Measurements from ENCODE around the gene AP3B1.
"Not testable (repeated sequence)": the region's sequence is repeated elsewhere in the genome, so short reads cannot be mapped to it uniquely, and the experiment has no call there.

Gene AP3B1

GRCh38 chr5:78243091-78243490 is 51.4 kb downstream of the AP3B1 start:
- DNase-seq, result no peak

GRCh38 chr5:78242001-78242400 is 52.5 kb downstream of the AP3B1 start:
- DNase-seq, result no peak

- no peak for DNase-seq
Observed at GRCh38 chr5:78237911-78238310, 56.6 kb downstream of the AP3B1 start.

GRCh38 chr5:78236046-78236445 is 58.5 kb downstream of the AP3B1 start:
- no peak for DNase-seq

GRCh38 chr5:78235289-78235688 is 59.2 kb downstream of the AP3B1 start:
- no peak for DNase-seq

GRCh38 chr5:78234804-78235203 is 59.7 kb downstream of the AP3B1 start:
- no peak for DNase-seq

GRCh38 chr5:78232163-78232562 is 62.3 kb downstream of the AP3B1 start:
- no peak for DNase-seq

- no peak for DNase-seq
Observed at GRCh38 chr5:78224358-78224757, 70.1 kb downstream of the AP3B1 start.

- DNase-seq, result no peak
Observed at GRCh38 chr5:78221964-78222451, 72.5 kb downstream of the AP3B1 start.

GRCh38 chr5:78221467-78221866 is 73.0 kb downstream of the AP3B1 start:
- DNase-seq, result no peak

GRCh38 chr5:78215972-78216371 is 78.5 kb downstream of the AP3B1 start:
- DNase-seq, result no peak

GRCh38 chr5:78215565-78215964 is 78.9 kb downstream of the AP3B1 start:
- DNase-seq, result no peak

GRCh38 chr5:78213799-78214198 is 80.7 kb downstream of the AP3B1 start:
- no peak for DNase-seq

- DNase-seq, result no peak
Observed at GRCh38 chr5:78211052-78211451, 83.4 kb downstream of the AP3B1 start.

GRCh38 chr5:78204241-78204640 is 90.3 kb downstream of the AP3B1 start:
- no peak for DNase-seq

GRCh38 chr5:78203815-78204214 is 90.7 kb downstream of the AP3B1 start:
- no peak for DNase-seq

GRCh38 chr5:78190402-78190801 is 104.1 kb downstream of the AP3B1 start:
- DNase-seq, result no peak

- not testable (repeated sequence) for DNase-seq
Observed at GRCh38 chr5:78188681-78189080, 105.8 kb downstream of the AP3B1 start.

GRCh38 chr5:78187172-78187571 is 107.3 kb downstream of the AP3B1 start:
- no peak for DNase-seq

- DNase-seq, result no peak
Observed at GRCh38 chr5:78182838-78183237, 111.7 kb downstream of the AP3B1 start.

GRCh38 chr5:78178356-78178755 is 116.1 kb downstream of the AP3B1 start:
- DNase-seq, result no peak

GRCh38 chr5:78170335-78170734 is 124.2 kb downstream of the AP3B1 start:
- not testable (repeated sequence) for DNase-seq

GRCh38 chr5:78162253-78162862 is 132.1 kb downstream of the AP3B1 start:
- no peak for DNase-seq

GRCh38 chr5:78157001-78157400 is 137.5 kb downstream of the AP3B1 start:
- no peak for DNase-seq

GRCh38 chr5:78151594-78152271 is 142.8 kb downstream of the AP3B1 start:
- no peak for DNase-seq
